Panc1 (cell line): ENCODE data around the gene SLC16A3.

ENCODE experiments used
- POLR2AphosphoS5 ChIP-seq: IDR thresholded peaks from 2 replicates; pipeline ENCODE4 v1.6.1; 2012; ENCODE audit warnings: mild to moderate bottlenecking, low read depth, low read length, moderate library complexity
- TCF7L2 ChIP-seq: IDR thresholded peaks from 2 replicates; pipeline ENCODE4 v1.6.1; 2011; ENCODE audit warnings: mild to moderate bottlenecking, low read depth, low read length, inconsistent platforms
- TF ChIP-seq, protein P1 (sequence below): fragments of 450-650 bp; IDR thresholded peaks from 2 replicates; pipeline ENCODE4 v1.5.1; 2017; ENCODE audit warnings: mild to moderate bottlenecking

DNA sequence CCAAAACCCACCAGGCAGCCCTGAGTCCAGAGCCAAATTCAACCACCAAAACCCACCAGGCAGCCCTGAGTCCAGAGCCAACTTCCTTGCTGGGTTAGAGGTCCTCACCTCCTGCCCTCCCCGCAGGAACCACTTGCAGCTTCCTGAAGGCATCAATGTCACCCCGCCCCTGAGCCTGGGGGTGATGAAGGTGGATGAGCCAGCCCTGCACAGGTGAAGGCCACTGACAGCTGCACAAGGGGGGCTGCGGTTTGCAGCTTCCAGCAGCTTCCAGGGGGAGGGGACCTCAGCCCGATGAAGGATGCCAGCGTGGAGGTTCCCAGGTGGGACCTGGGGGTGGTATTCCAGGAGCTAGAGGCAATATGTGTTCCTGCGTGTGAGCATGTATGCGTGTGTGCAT lies 52.2 kb downstream of the SLC16A3 start:
- TF ChIP-seq, protein P1, sequence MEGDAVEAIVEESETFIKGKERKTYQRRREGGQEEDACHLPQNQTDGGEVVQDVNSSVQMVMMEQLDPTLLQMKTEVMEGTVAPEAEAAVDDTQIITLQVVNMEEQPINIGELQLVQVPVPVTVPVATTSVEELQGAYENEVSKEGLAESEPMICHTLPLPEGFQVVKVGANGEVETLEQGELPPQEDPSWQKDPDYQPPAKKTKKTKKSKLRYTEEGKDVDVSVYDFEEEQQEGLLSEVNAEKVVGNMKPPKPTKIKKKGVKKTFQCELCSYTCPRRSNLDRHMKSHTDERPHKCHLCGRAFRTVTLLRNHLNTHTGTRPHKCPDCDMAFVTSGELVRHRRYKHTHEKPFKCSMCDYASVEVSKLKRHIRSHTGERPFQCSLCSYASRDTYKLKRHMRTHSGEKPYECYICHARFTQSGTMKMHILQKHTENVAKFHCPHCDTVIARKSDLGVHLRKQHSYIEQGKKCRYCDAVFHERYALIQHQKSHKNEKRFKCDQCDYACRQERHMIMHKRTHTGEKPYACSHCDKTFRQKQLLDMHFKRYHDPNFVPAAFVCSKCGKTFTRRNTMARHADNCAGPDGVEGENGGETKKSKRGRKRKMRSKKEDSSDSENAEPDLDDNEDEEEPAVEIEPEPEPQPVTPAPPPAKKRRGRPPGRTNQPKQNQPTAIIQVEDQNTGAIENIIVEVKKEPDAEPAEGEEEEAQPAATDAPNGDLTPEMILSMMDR = no peak
- TF ChIP-seq POLR2AphosphoS5 (no peak), TCF7L2 (no peak)
